GM18517 (cell line): ENCODE measurements around the gene RAPGEF5.
"Not testable (repeated sequence)": the region's sequence is repeated elsewhere in the genome, so short reads cannot be mapped to it uniquely, and the experiment has no call there.

ENCODE experiments used
- ATAC-seq: cut with Tn5 transposase; IDR thresholded peaks from one replicate; pipeline ENCODE4 v1.9.1; 2021; ENCODE audit warnings: mild to moderate bottlenecking, moderate library complexity; ENCODE audit not compliant: unreplicated experiment

RAPGEF5 gene

DNA sequence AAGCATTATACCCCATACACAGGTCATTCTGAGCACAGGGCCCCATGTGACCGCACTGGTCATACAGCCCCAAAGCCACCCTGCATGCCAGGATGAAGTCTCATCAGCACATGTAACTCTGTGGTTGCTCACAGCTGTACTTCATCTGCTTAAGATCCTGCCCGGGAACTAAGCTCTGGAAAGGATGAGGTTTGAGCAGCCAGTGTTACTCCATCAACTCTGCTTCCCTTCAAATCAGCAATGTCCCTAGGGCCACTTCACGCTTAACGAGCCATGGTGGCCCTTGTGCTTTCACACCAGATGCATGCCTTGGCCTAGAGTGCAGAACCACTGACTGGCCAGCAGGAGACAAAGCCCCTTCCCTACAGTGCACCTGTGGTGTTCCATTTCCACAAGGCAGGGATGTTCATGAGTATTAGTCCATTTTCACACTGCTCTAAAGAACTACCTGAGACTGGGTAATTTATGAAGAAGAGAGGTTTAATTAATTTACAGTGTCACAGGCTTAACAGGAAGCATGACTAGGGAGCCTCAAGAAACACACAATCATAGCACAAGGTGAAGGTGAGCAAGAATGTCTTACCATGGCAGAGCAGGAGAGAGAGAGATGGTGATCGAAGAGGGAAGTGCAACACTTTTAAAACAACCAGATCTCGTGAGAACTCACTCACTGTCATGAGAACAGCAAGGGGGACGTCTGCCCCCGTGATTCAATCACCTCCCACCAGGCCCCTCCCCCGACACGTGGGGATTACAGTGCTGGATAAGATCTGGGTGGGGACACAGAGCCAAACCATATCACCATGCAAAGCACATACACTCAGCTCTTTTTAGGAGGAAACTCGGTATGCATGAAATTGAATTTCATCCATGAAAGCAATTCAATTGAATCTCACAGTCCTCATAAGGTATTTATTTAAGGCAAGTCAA lies 262.3 kb downstream of the RAPGEF5 start:
- no peak for ATAC-seq

- ATAC-seq: no peak
Measured at GRCh38 chr7:22093936-22094335, 263.0 kb downstream of the RAPGEF5 start.

DNA sequence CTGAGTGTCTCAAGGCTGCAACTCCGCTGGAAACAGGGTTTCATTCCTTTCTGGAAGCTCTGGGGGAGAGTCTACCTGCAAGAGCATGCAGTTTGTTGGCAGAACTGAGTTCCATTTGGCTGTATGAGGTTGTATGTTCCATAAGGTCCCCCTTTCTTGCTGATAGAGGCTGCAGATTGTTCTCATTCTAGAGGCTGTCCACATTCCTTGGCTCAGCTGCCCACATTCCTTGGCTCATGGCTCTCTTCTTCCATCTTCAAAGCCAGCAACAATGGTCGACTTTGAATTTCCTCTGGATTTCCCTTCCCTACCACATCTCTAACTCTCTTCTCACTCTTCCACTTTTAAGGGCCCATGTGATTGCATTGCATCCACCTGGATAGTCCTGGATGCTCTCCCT lies 264.0 kb downstream of the RAPGEF5 start:
- ATAC-seq: no peak

- ATAC-seq: not testable (repeated sequence)
Measured at GRCh38 chr7:22090958-22091525, 265.9 kb downstream of the RAPGEF5 start.

- ATAC-seq: no peak
Measured at GRCh38 chr7:22090512-22090911, 266.4 kb downstream of the RAPGEF5 start.

DNA sequence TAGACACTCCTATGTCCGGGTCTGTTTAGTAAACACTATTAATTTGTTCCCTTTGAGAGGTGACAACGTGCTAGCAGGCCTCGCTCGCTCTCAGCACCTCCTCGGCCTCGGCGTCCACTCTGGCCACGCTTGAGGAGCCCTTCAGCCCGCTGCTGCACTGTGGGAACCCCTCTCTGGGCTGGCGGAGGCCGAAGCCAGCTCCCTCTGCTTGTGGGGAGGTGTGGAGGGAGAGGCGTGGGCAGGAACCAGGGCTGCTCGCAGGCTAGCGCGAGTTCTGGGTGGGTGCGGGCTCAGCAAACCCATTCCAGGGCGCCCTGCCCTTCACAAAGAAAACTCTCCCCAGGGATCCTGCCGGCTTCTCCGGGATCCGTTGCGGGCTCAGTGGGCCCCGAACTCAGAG lies 266.8 kb downstream of the RAPGEF5 start:
- ATAC-seq: no peak

GRCh38 chr7:22088827-22089226 lies 268.1 kb downstream of the RAPGEF5 start:
- ATAC-seq: no peak

DNA sequence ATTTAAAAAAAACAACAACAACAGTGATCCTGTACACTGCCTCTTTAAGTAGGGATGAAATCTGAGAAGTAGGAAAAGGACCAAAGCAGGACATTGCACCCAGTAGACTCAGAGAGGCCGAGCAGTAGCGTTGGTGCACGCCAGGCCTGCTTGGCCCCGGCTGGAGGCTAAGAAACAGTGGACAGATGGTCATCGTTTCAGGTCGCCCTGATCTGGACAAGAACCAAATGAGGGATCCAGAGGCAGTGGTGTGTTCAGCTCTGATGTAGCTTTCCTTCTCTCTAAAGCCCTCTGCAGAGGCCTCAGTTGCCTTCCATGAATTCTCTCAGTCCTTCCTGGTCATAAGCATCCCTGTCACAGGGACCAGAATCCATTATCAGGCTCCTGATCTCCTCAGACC lies 269.1 kb downstream of the RAPGEF5 start:
- ATAC-seq: no peak

- ATAC-seq: no peak
Measured at GRCh38 chr7:22083704-22084240, 273.2 kb downstream of the RAPGEF5 start.

- peak; percentile 85 for ATAC-seq
Measured at GRCh38 chr7:22082886-22083703, 273.9 kb downstream of the RAPGEF5 start.

- ATAC-seq: peak; percentile 9
Measured at GRCh38 chr7:22082553-22082885, 274.4 kb downstream of the RAPGEF5 start.

- ATAC-seq: not testable (repeated sequence)
Measured at GRCh38 chr7:22080219-22080618, 276.7 kb downstream of the RAPGEF5 start.

DNA sequence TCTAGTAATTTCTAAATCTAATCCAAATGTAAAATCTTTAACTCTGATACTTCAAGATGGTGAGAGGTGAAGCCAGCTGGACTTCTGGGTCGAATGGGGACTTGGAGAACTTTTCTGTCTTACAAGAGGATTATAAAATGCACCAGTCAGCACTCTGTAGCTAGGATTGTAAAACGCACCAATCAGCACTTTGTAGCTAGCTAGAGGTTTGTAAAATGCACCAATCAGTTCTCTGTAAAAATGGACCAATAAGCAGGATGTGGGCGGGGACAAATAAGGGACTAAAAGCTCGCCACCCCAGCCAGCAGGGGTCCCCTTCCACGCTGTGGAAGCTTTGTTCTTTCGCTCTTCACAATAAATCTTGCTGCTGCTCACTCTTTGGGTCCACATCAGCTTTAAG lies 278.1 kb downstream of the RAPGEF5 start:
- ATAC-seq: not testable (repeated sequence)

- no peak for ATAC-seq
Measured at GRCh38 chr7:22075561-22075960, 281.4 kb downstream of the RAPGEF5 start.

DNA sequence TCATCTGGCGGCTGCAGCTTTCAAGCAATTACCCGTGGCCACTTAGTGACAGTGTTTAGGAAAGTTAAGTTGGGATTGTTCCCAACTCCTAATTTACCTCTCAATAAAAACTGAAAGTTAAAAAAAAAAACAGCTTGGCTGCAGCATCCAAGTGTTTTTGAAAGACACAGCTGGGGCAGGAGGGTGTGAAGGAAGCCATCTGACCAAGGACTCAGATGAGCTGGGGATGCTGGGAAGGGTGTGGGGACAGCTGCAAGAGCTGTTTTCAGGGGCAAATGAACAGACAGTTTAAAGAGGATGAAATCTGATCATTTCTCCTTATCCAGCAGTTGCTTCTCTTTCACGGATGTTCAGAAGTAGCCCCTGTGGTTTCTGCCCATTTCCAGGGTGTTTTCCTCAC lies 282.1 kb downstream of the RAPGEF5 start:
- ATAC-seq: no peak
